GM21737 (cell line): ENCODE results near the gene MPPE1.

Experiments used
- ATAC-seq: cut with Tn5 transposase; IDR thresholded peaks from one replicate; pipeline ENCODE4 v1.9.1; 2021; ENCODE audit warnings: mild to moderate bottlenecking, moderate library complexity; ENCODE audit not compliant: unreplicated experiment

Gene MPPE1

GRCh38 chr18:11885278-11885947 lies 22.7 kb downstream of the MPPE1 start:
- no peak for ATAC-seq

DNA sequence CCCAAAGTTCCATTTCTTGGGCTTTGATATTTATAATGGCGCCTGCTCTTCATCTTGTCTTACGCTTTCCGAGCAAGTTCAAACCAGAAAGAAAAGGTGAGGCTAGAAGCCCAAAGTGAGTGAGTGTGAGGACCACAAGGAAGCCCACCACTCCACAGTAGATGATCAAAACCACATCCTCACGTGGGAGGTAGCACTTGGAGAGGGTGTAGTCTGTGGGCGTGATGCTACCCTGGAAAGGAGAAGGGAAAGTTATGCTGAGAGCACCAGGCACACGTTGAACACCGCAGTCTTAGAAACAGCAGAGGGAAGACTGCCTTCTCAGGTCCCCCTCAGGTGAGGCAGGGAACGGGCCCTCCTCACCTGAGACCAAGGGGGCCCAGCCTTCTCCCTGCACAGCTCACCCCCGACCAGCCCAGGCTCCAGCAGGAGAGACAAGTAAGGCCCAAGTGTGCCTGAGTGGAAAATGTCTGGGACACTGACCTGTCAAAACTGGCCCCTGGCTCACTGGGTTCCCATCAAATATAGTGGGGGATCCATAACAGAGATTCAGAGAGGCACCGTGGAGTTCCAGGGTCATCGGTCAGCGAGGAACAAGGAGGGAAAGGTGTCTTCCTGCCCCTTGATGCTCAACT lies 23.6 kb downstream of the MPPE1 start:
- ATAC-seq: no peak

DNA sequence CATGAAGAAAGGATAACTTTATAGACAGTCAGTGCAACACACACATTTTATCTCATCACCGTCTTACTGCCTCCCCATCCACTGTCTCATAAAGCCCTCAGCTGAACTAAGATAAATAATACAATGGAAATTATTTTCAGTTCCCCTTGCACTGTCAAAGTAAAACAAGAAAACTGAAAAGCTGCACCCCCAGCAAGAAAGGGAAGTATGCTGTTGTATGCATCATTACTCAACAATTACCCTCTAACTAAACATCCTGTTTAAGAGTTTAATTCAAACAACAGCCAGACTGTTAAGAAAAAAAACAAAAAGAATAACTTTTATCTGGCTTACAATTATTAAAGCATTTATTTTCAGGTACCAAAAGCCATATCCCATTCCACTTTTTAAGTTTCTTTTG lies 25.0 kb downstream of the MPPE1 start:
- ATAC-seq: peak; percentile 78

- ATAC-seq: no peak
These were observed 25.5 kb downstream of the MPPE1 start for GRCh38 chr18:11882636-11883035.

- no peak for ATAC-seq
These were observed 27.4 kb downstream of the MPPE1 start for GRCh38 chr18:11880586-11881304.

GRCh38 chr18:11877497-11878135 lies 30.5 kb downstream of the MPPE1 start:
- no peak for ATAC-seq

DNA sequence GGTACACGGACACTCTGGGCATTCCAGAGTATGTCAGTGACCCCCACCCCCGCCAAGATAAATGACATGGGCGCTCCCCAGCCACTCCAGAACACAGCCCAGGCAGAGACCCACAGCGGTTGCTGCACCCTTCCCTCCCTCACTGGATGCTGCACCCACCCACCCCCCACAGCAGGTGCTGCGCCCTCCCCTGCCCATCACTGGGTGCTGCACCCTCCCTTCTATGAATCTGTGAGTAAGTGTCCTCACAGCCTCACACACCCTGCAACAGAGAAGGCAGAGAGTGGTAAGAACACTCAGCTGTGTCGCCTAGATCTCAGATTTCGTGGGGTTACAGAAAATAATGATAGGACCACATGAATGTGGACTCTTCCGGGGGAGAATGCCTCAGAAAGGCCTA lies 33.4 kb downstream of the MPPE1 start:
- no peak for ATAC-seq

GRCh38 chr18:11873670-11874340 lies 34.3 kb downstream of the MPPE1 start:
- no peak for ATAC-seq

- ATAC-seq: no peak
These were observed 35.5 kb downstream of the MPPE1 start for GRCh38 chr18:11872479-11873136.

DNA sequence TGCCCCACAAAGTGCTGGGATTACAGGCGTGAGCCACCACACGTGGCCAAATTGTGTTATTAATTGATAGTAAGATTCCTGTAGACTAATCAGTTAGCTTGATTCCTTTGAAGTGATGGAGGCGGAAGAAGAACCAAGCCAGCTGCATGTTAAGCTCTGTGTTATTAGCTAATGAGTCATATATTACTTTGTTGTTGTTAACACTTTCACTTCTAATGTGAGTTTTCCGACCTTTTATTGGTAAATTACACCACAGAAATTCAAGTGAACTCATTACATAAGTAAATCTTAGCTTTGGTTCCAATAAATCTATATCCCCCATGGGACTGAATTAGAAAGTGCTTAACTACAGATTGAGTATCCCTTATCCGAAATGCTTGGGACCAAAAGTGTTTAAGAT lies 36.6 kb downstream of the MPPE1 start:
- ATAC-seq: no peak

DNA sequence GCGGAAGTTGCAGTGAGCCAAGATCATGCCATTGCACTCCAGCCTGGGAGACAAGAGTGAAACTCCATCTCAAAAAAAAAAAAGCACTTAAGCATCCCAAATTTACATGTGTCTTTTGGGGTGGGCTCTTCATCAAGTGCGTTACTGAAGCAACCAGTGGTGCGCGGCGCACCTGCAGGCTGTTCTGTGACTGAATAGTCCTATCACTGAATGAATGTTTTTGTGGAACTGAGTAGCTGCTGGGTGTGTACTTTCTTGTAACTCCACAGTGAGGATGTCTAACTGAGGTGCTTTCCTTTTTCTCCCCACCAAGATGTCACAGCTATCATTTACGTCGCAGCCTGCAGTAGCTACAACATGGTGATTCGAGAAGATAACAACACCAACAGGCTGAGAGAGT lies 39.9 kb downstream of the MPPE1 start:
- no peak for ATAC-seq

DNA sequence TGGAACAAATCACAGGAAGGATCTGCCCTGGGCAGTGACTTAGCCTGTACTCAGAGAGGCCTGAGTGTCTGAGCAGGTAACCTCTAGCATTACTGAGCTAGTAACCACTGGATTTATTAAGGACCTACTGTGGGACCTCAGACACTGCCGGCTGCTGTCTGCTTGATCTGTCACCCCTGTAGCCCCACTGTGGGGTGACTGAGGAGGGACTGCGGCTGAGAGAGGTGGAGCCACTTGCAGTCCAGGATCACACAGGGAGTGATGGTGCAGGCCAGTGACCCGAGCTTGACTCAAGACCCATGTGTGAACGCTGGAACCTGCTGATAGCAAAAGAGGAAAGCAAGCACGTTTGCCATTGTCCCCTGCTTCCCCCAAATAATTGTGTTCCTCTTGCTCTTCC lies 41.4 kb downstream of the MPPE1 start:
- no peak for ATAC-seq

- no peak for ATAC-seq
These were observed 41.8 kb downstream of the MPPE1 start for GRCh38 chr18:11866329-11866728.

DNA sequence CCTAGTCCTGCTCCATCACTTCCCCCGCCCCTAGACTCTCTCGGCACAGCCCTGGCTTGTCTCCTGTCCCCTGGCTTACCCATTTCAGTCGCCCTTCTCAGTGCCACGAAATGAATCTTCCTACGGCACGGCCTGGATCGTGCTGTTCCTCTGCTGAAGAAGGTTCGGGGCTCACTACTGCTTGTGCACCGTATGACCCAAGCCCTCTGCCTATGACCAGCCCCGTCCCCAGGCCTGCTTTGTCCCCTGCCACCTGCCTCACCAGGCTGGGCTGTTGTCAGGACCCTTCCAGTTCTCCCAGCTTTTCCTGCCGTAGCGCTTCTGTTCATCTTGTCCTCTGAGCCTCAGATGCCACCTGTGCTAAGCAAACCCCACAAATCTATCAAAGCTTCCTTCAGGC lies 43.0 kb downstream of the MPPE1 start:
- no peak for ATAC-seq

DNA sequence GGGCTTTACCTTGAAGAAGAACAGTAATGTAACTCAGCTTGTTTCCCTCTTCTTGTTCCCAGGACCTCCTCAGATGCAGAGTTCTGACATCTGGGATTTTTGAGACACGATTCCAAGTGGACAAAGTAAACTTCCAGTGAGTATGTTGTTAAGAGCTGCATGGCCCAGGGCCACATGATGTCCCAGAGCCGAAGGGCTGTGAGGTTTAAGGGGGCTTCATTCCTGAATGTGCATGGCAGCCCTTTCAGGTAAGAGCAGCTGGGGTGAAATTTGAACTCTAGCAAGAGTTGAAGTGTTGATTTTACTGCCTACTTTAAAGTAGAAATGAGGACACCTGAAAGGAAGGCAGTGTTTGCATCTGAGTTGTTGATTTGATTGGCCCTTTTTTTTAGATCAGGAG lies 43.6 kb downstream of the MPPE1 start:
- ATAC-seq: no peak

DNA sequence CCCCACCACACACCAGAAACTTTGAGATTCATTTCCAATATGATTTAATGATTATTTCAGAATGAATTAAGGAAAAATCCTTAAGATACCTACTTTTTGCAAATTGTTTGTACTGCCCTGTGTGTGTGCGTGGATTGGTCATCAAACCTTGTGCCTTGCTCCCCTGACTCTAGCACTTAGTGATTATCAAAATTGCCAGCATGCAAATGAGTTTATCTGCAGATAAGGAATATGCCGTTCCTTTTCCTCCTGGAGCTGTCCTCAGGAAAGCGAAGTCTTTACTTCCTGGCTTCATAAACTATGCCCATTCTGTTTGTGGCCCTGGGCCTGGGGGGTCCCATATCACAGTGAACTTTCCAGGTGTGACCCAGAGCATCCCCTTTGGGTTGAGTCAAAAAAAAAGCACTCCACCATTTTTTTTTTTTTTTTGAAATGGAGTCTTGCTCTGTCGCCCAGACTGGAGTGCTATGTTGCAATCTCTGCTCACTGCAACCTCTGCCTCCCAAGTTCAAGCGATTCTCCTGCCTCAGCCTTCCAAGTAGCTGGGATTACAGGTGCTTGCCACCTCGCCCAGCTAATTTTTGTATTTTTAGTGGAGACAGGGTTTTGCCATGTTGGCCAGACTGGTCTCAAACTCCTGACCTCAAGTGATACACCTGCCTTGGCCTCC lies 45.5 kb downstream of the MPPE1 start:
- no peak for ATAC-seq

- no peak for ATAC-seq
These were observed 46.4 kb downstream of the MPPE1 start for GRCh38 chr18:11861583-11862288.

- no peak for ATAC-seq
These were observed 47.3 kb downstream of the MPPE1 start for GRCh38 chr18:11860594-11861450.
